ENCODE measurements around the gene EFHC1. TPM values are rescaled to one million over a fixed set of nuclear protein-coding genes. Genes with fewer than 3 reads are reported as not detected.

EFHC1 gene
- total and polyA plus RNA-seq, 2 of the 13 experiments (the other 11 are each of a cell fraction or from before 2014, with no cell fraction given): 23.4 to 29.5 TPM

DNA sequence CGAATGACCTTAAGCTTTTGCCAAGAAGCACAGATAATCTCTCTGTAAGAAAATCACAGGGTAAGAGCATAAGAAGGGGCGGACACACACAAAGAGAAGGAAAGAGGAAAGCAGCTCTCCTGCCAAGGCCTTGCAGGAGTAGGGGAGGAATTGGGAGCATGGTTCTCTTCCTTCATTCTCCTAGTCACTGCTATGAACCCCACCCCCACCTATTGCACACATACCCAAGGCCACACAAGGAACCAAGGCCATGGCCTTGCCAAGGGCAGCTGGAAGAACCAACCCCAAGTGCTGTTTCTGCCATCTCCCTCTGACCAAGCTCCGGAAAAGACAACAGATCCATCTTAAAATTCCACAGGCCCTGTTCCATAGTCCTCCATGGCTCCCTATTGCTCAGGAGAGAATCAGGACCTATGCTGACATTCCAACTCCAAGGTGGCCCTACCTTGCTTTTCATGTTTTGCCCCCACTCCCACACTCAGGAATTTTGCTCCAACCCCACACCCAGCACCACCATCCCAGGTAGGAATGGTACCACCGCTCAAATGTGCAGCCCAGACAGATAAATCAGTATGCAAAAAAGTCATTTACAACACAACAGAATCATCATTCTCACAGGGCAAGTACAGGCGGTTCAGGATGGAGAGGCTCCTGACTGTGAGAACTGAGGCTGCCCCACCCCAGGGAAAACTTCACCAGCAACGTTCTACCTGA is 125.4 kb downstream of the EFHC1 start (continued):
- TF ChIP-seq, protein P1, sequence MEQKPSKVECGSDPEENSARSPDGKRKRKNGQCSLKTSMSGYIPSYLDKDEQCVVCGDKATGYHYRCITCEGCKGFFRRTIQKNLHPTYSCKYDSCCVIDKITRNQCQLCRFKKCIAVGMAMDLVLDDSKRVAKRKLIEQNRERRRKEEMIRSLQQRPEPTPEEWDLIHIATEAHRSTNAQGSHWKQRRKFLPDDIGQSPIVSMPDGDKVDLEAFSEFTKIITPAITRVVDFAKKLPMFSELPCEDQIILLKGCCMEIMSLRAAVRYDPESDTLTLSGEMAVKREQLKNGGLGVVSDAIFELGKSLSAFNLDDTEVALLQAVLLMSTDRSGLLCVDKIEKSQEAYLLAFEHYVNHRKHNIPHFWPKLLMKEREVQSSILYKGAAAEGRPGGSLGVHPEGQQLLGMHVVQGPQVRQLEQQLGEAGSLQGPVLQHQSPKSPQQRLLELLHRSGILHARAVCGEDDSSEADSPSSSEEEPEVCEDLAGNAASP (CRISPR knock-in tag; IDR thresholded peaks at IDR 0.05; ENCODE audit: borderline replicate concordance): no peak; the same call in 1 of the 2 replicates
- no peak for TF ChIP-seq ZBTB10 (CRISPR knock-in tag; IDR thresholded peaks at IDR 0.05; ENCODE audit: borderline replicate concordance)
- no peak for TF ChIP-seq HNRNPH1 (optimal IDR thresholded peaks at IDR 0.05; ENCODE audit: low read depth, low read length)
- no peak for TF ChIP-seq SMARCE1 (IDR thresholded peaks at IDR 0.05; ENCODE audit: borderline replicate concordance)
- TF ChIP-seq ZNF678 (CRISPR knock-in tag; IDR thresholded peaks at IDR 0.05): no peak
- no peak for TF ChIP-seq GPN1 (CRISPR knock-in tag; IDR thresholded peaks at IDR 0.05; ENCODE audit: borderline replicate concordance)
- no peak for TF ChIP-seq ZNF792 (CRISPR knock-in tag; IDR thresholded peaks at IDR 0.05)
- no peak for TF ChIP-seq NAIF1 (CRISPR knock-in tag; IDR thresholded peaks at IDR 0.05; ENCODE audit: borderline replicate concordance)
- no peak for TF ChIP-seq HNRNPK (IDR thresholded peaks at IDR 0.05; ENCODE audit: low read depth, low read length, poor library complexity, severe bottlenecking)
- no peak for TF ChIP-seq KLF11 (CRISPR knock-in tag; IDR thresholded peaks at IDR 0.05)
- TF ChIP-seq, protein P2, sequence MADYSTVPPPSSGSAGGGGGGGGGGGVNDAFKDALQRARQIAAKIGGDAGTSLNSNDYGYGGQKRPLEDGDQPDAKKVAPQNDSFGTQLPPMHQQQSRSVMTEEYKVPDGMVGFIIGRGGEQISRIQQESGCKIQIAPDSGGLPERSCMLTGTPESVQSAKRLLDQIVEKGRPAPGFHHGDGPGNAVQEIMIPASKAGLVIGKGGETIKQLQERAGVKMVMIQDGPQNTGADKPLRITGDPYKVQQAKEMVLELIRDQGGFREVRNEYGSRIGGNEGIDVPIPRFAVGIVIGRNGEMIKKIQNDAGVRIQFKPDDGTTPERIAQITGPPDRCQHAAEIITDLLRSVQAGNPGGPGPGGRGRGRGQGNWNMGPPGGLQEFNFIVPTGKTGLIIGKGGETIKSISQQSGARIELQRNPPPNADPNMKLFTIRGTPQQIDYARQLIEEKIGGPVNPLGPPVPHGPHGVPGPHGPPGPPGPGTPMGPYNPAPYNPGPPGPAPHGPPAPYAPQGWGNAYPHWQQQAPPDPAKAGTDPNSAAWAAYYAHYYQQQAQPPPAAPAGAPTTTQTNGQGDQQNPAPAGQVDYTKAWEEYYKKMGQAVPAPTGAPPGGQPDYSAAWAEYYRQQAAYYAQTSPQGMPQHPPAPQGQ (CRISPR knock-in tag; IDR thresholded peaks at IDR 0.05; ENCODE audit: borderline replicate concordance): no peak
- TF ChIP-seq ZNF775 (CRISPR knock-in tag; IDR thresholded peaks at IDR 0.05; ENCODE audit: borderline replicate concordance): no peak
- TF ChIP-seq ZNF292 (CRISPR knock-in tag; IDR thresholded peaks at IDR 0.05; ENCODE audit: borderline replicate concordance, low read depth): no peak
- TF ChIP-seq ZNF790 (CRISPR knock-in tag; IDR thresholded peaks at IDR 0.05; ENCODE audit: borderline replicate concordance): no peak
- TF ChIP-seq HMGXB3 (CRISPR knock-in tag; IDR thresholded peaks at IDR 0.05; ENCODE audit: borderline replicate concordance): no peak
- TF ChIP-seq MEF2D (CRISPR knock-in tag; IDR thresholded peaks at IDR 0.05): no peak
- no peak for TF ChIP-seq BATF2 (CRISPR knock-in tag; IDR thresholded peaks at IDR 0.05)
- TF ChIP-seq ZNF547 (CRISPR knock-in tag; IDR thresholded peaks at IDR 0.05): no peak
